WTC11 (cell line): Measurements from ENCODE around the gene RIPK3. TPM values are rescaled to one million over a fixed set of nuclear protein-coding genes. Genes with fewer than 3 reads are reported as not detected.

ENCODE experiments used
- ATAC-seq: fragments of 200-7000 bp; cut with Tn5 transposase; 2 replicates; pipeline ENCODE4 v1.10.0; 2021; ENCODE audit warnings: mild to moderate bottlenecking, moderate library complexity
- CTCF ChIA-PET: fragments of 300-600 bp; sonication (Branson Sonifier 250); formaldehyde crosslinking; loops from one replicate; lab custom pipeline; 2021; ENCODE audit warnings: antibody characterized with exemption; lab: Charles Lee
- POLR2A ChIA-PET: fragments of 350-600 bp; sonication (Branson Sonifier 250); formaldehyde crosslinking; loops from one replicate; lab custom pipeline; 2021; ENCODE audit warnings: antibody characterized with exemption; lab: Charles Lee
- DNase-seq: peaks from one replicate; pipeline ENCODE4 v3.0.0; 2021; ENCODE audit warnings: low spot score
- H3K27ac Mint-ChIP-seq: 2 replicates; pipeline ENCODE4 v1.8.0; 2021; ENCODE audit warnings: mixed read lengths
- H3K27me3 Mint-ChIP-seq: 2 replicates; pipeline ENCODE4 v1.8.0; 2021; ENCODE audit warnings: low read depth, mild to moderate bottlenecking, moderate library complexity, mixed read lengths
- H3K36me3 Mint-ChIP-seq: 2 replicates; pipeline ENCODE4 v1.8.0; 2021; ENCODE audit warnings: mixed read lengths
- H3K4me1 Mint-ChIP-seq: 2 replicates; pipeline ENCODE4 v1.8.0; 2022; ENCODE audit warnings: mixed read lengths
- H3K4me3 Mint-ChIP-seq: 2 replicates; pipeline ENCODE4 v1.8.0; 2021; ENCODE audit warnings: mild to moderate bottlenecking, moderate library complexity, mixed read lengths
- H3K9me3 Mint-ChIP-seq: 2 replicates; pipeline ENCODE4 v1.8.0; 2021; ENCODE audit warnings: mixed read lengths
- CREB1 ChIP-seq: sonication (generic); formaldehyde crosslinking; IDR thresholded peaks from 2 replicates; pipeline ENCODE4 v1.8.0; 2023; ENCODE audit warnings: mild to moderate bottlenecking, missing genetic modification reagents
- FOXP1 ChIP-seq: sonication (generic); formaldehyde crosslinking; IDR thresholded peaks from 2 replicates; pipeline ENCODE4 v1.8.0; 2022; ENCODE audit warnings: missing genetic modification reagents, mild to moderate bottlenecking, moderate library complexity, borderline replicate concordance
- NFATC4 ChIP-seq: fragments of 250-450 bp; sonication (Bioruptor Pico); IDR thresholded peaks from 2 replicates; pipeline ENCODE4 v1.9.0; 2021; ENCODE audit warnings: mild to moderate bottlenecking
- NR2C2 ChIP-seq: sonication (generic); formaldehyde crosslinking; IDR thresholded peaks from 2 replicates; pipeline ENCODE4 v1.8.0; 2022; ENCODE audit warnings: mild to moderate bottlenecking, missing genetic modification reagents
- SMAD4 ChIP-seq: sonication (generic); formaldehyde crosslinking; IDR thresholded peaks from 2 replicates; pipeline ENCODE4 v1.8.0; 2022; ENCODE audit warnings: mild to moderate bottlenecking, missing genetic modification reagents
- TP53 ChIP-seq: sonication (generic); formaldehyde crosslinking; IDR thresholded peaks from 2 replicates; pipeline ENCODE4 v1.8.1; 2023; ENCODE audit warnings: mild to moderate bottlenecking, missing genetic modification reagents
- ZNF138 ChIP-seq: sonication (generic); formaldehyde crosslinking; conservative IDR thresholded peaks from 2 replicates; pipeline ENCODE4 v1.8.1; 2022; ENCODE audit warnings: mild to moderate bottlenecking, moderate library complexity, missing genetic modification reagents
- ZNF219 ChIP-seq: sonication (generic); formaldehyde crosslinking; IDR thresholded peaks from 2 replicates; pipeline ENCODE4 v1.8.0; 2023; ENCODE audit warnings: missing genetic modification reagents, mild to moderate bottlenecking, borderline replicate concordance
- ZNF416 ChIP-seq: fragments of 250-450 bp; sonication (Bioruptor Pico); IDR thresholded peaks from 2 replicates; pipeline ENCODE4 v1.9.0; 2021; ENCODE audit warnings: mild to moderate bottlenecking, inconsistent platforms
- ZNF671 ChIP-seq: fragments of 250-450 bp; sonication (Bioruptor Pico); IDR thresholded peaks from 2 replicates; pipeline ENCODE4 v1.8.0; 2021; ENCODE audit warnings: mild to moderate bottlenecking
- total RNA-seq: library from RNA; stranded (reverse); gene quantifications from 3 replicates; pipeline ENCODE4 v1.2.3, GENCODE V29; 2021
- TF ChIP-seq, protein P1 (sequence below): sonication (generic); formaldehyde crosslinking; IDR thresholded peaks from 2 replicates; pipeline ENCODE4 v1.8.1; 2023; ENCODE audit warnings: mild to moderate bottlenecking, missing genetic modification reagents
- TF ChIP-seq, protein P2 (sequence below): sonication (generic); formaldehyde crosslinking; IDR thresholded peaks from 2 replicates; pipeline ENCODE4 v1.8.1; 2022; ENCODE audit warnings: mild to moderate bottlenecking, moderate library complexity, missing genetic modification reagents
- TF ChIP-seq, protein P3 (sequence below): sonication (generic); formaldehyde crosslinking; IDR thresholded peaks from 2 replicates; pipeline ENCODE4 v1.8.0; 2022; ENCODE audit warnings: mild to moderate bottlenecking, missing genetic modification reagents
- TF ChIP-seq, protein P4 (sequence below): sonication (generic); formaldehyde crosslinking; IDR thresholded peaks from 2 replicates; pipeline ENCODE4 v1.8.0; 2023; ENCODE audit warnings: mild to moderate bottlenecking, missing genetic modification reagents
- TF ChIP-seq, protein P5 (sequence below): sonication (generic); formaldehyde crosslinking; IDR thresholded peaks from 2 replicates; pipeline ENCODE4 v1.8.1; 2023; ENCODE audit warnings: mild to moderate bottlenecking, missing genetic modification reagents, moderate library complexity
- TF ChIP-seq, protein P6 (sequence below): sonication (generic); formaldehyde crosslinking; IDR thresholded peaks from 2 replicates; pipeline ENCODE4 v1.8.0; 2022; ENCODE audit warnings: mild to moderate bottlenecking, missing genetic modification reagents
- TF ChIP-seq, protein P7 (sequence below): sonication (generic); formaldehyde crosslinking; IDR thresholded peaks from 2 replicates; pipeline ENCODE4 v1.8.1; 2022; ENCODE audit warnings: missing genetic modification reagents, borderline replicate concordance

Gene RIPK3
- total RNA-seq, 1 experiment from 2014 or later: 0.83 TPM

DNA sequence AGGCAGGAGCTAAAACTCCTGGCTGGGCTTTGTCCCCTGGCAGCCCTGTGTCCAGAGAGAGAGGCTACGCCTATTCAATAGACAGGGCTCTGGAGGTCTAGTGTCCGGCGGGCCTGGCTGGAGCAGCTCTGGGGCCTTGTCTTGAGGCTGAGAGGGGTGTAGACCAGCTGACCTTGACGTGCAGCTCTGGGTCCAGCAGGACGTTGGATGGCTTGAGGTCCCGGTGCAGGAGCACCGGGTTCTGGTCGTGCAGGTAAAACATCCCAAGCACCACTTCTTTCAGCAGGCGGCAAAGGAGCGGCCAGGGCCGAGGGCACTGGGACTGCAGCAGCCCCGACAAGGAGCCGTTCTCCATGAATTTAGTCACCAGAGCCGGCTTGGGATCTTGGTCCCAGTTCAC lies 948 bp downstream of the RIPK3 start:
- ChIA-PET POLR2A (no interaction called here), CTCF (interaction anchor here (0.6 to 17.1 kb wide), 10 partner anchors 13 to 1179 kb away, joined by 3 to 518 read pairs (median 9); partner anchors contain the start of genes CBLN3, CIDEB, KHNYN and LTB4R)
- no peak overlapping the region for H3K27ac Mint-ChIP-seq
- peaks cover 97% of the 10 kb centered on the region for H3K27me3 Mint-ChIP-seq
- ATAC-seq (no peak), DNase-seq (no peak)
- no peaks in the 10 kb centered on the region for H3K36me3 Mint-ChIP-seq
- TF ChIP-seq, protein P1, sequence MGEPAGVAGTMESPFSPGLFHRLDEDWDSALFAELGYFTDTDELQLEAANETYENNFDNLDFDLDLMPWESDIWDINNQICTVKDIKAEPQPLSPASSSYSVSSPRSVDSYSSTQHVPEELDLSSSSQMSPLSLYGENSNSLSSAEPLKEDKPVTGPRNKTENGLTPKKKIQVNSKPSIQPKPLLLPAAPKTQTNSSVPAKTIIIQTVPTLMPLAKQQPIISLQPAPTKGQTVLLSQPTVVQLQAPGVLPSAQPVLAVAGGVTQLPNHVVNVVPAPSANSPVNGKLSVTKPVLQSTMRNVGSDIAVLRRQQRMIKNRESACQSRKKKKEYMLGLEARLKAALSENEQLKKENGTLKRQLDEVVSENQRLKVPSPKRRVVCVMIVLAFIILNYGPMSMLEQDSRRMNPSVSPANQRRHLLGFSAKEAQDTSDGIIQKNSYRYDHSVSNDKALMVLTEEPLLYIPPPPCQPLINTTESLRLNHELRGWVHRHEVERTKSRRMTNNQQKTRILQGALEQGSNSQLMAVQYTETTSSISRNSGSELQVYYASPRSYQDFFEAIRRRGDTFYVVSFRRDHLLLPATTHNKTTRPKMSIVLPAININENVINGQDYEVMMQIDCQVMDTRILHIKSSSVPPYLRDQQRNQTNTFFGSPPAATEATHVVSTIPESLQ: no peak
- no peak for TF ChIP-seq SMAD4
- TF ChIP-seq, protein P2, sequence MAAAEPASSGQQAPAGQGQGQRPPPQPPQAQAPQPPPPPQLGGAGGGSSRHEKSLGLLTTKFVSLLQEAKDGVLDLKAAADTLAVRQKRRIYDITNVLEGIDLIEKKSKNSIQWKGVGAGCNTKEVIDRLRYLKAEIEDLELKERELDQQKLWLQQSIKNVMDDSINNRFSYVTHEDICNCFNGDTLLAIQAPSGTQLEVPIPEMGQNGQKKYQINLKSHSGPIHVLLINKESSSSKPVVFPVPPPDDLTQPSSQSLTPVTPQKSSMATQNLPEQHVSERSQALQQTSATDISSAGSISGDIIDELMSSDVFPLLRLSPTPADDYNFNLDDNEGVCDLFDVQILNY (CRISPR knock-in tag): no peak
- TF ChIP-seq, protein P3, sequence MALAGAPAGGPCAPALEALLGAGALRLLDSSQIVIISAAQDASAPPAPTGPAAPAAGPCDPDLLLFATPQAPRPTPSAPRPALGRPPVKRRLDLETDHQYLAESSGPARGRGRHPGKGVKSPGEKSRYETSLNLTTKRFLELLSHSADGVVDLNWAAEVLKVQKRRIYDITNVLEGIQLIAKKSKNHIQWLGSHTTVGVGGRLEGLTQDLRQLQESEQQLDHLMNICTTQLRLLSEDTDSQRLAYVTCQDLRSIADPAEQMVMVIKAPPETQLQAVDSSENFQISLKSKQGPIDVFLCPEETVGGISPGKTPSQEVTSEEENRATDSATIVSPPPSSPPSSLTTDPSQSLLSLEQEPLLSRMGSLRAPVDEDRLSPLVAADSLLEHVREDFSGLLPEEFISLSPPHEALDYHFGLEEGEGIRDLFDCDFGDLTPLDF (CRISPR knock-in tag): no peak
- TF ChIP-seq ZNF138 (CRISPR knock-in tag): no peak
- H3K9me3 Mint-ChIP-seq: no peaks in the 10 kb centered on the region
- H3K4me1 Mint-ChIP-seq: peaks cover 16% of the 10 kb centered on the region
- peak overlapping the region; percentile 80 for H3K4me3 Mint-ChIP-seq

DNA sequence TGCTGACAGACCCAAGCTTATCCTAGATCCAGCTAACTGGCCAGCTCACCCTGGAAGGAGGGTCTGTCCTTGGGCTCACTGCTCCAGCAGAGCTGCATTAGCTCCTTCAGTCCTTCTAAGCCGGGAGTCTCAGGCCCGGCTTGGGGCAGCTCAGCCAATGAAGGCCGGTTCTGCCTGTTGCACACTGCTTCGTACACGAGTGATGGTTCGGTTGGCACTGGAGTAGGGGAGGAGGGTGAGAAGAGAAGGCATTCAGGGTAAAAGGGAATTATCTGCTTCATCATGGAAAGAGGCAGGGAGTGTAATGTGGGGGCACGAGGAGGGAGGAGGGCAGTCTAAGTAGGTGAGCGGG lies 2.0 kb downstream of the RIPK3 start:
- H3K36me3 Mint-ChIP-seq: no peaks in the 10 kb centered on the region
- H3K27me3 Mint-ChIP-seq: peaks cover 100% of the 10 kb centered on the region
- ChIA-PET CTCF (interaction anchor here (0.8 to 17.1 kb wide), 2 partner anchors 29 to 90 kb away, joined by 3 to 518 read pairs; partner anchors contain the start of genes CBLN3 and KHNYN), POLR2A (no interaction called here)
- peaks cover 19% of the 10 kb centered on the region for H3K4me1 Mint-ChIP-seq
- no peak overlapping the region for H3K4me3 Mint-ChIP-seq
- no peak for TF ChIP-seq ZNF219 (CRISPR knock-in tag)
- TF ChIP-seq NFATC4 (CRISPR knock-in tag): no peak
- TF ChIP-seq, protein P4, sequence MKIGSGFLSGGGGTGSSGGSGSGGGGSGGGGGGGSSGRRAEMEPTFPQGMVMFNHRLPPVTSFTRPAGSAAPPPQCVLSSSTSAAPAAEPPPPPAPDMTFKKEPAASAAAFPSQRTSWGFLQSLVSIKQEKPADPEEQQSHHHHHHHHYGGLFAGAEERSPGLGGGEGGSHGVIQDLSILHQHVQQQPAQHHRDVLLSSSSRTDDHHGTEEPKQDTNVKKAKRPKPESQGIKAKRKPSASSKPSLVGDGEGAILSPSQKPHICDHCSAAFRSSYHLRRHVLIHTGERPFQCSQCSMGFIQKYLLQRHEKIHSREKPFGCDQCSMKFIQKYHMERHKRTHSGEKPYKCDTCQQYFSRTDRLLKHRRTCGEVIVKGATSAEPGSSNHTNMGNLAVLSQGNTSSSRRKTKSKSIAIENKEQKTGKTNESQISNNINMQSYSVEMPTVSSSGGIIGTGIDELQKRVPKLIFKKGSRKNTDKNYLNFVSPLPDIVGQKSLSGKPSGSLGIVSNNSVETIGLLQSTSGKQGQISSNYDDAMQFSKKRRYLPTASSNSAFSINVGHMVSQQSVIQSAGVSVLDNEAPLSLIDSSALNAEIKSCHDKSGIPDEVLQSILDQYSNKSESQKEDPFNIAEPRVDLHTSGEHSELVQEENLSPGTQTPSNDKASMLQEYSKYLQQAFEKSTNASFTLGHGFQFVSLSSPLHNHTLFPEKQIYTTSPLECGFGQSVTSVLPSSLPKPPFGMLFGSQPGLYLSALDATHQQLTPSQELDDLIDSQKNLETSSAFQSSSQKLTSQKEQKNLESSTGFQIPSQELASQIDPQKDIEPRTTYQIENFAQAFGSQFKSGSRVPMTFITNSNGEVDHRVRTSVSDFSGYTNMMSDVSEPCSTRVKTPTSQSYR (CRISPR knock-in tag): no peak
- TF ChIP-seq, protein P5, sequence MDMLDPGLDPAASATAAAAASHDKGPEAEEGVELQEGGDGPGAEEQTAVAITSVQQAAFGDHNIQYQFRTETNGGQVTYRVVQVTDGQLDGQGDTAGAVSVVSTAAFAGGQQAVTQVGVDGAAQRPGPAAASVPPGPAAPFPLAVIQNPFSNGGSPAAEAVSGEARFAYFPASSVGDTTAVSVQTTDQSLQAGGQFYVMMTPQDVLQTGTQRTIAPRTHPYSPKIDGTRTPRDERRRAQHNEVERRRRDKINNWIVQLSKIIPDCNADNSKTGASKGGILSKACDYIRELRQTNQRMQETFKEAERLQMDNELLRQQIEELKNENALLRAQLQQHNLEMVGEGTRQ (CRISPR knock-in tag): no peak
- TF ChIP-seq, protein P6, sequence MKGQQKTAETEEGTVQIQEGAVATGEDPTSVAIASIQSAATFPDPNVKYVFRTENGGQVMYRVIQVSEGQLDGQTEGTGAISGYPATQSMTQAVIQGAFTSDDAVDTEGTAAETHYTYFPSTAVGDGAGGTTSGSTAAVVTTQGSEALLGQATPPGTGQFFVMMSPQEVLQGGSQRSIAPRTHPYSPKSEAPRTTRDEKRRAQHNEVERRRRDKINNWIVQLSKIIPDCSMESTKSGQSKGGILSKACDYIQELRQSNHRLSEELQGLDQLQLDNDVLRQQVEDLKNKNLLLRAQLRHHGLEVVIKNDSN (CRISPR knock-in tag): no peak
- no peak overlapping the region for H3K27ac Mint-ChIP-seq
- ATAC-seq (no peak), DNase-seq (no peak)
- H3K9me3 Mint-ChIP-seq: no peaks in the 10 kb centered on the region

DNA sequence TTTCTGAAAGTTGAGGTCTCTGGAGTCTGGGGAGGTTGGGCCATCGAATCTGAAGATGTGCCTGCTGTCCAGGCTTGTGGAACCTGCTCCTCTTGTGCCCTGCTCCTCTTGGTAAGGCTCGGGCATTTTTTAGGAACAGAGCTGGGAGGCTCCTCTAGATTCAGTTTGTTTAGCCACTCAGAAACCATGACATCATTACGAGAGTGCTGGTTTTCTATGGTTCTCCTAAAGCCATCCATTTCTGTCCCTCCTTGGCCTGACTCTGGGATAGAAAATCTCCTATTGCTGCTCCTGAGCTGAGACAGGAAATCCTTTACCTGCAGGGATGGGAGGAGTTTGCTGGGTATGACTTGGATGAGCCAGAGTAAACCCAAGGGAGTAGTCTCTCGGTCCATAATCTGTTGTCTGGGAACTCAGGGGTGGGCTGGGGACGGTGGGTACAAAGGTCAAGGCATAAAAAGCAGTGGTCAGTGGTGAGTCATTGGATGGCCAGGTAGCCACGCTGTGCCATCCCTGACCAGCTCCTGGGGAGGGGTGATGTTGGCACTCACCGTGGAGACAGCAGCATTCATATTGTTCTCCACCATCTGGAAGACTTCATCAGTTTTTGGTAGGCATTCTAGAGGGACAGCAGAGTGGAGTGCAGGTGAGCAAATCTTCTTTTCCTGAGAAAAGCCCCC lies 2.5 kb downstream of the RIPK3 start:
- ChIA-PET CTCF (interaction anchor here (0.8 to 17.1 kb wide), 5 partner anchors 11 to 99 kb away, joined by 3 to 518 read pairs (median 4); partner anchors contain the start of genes CBLN3, CIDEB and KHNYN), POLR2A (interaction anchor here (0.6 kb wide), 1 partner anchor 23 kb away, joined by 3 read pairs; no protein-coding TSS in a partner anchor)
- DNase-seq (no peak), ATAC-seq (no peak)
- Mint-ChIP-seq H3K4me1 (peaks cover 23% of the 10 kb centered on the region), H3K36me3 (no peaks in the 10 kb centered on the region), H3K27me3 (peaks cover 100% of the 10 kb centered on the region), H3K27ac (no peak overlapping the region), H3K9me3 (no peaks in the 10 kb centered on the region), H3K4me3 (no peak overlapping the region)
- TF ChIP-seq, protein P7, sequence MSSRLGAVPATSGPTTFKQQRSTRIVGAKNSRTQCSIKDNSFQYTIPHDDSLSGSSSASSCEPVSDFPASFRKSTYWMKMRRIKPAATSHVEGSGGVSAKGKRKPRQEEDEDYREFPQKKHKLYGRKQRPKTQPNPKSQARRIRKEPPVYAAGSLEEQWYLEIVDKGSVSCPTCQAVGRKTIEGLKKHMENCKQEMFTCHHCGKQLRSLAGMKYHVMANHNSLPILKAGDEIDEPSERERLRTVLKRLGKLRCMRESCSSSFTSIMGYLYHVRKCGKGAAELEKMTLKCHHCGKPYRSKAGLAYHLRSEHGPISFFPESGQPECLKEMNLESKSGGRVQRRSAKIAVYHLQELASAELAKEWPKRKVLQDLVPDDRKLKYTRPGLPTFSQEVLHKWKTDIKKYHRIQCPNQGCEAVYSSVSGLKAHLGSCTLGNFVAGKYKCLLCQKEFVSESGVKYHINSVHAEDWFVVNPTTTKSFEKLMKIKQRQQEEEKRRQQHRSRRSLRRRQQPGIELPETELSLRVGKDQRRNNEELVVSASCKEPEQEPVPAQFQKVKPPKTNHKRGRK (CRISPR knock-in tag): no peak
- TF ChIP-seq ZNF671 (no peak), TP53 (CRISPR knock-in tag) (no peak), ZNF416 (no peak), NR2C2 (CRISPR knock-in tag) (no peak), CREB1 (CRISPR knock-in tag) (no peak), FOXP1 (CRISPR knock-in tag) (no peak)
